ENCODE results near the gene SPTBN5. TPM values are rescaled to one million over a fixed set of nuclear protein-coding genes. Genes with fewer than 3 reads are reported as not detected.

SPTBN5 gene
- polyA plus RNA-seq, 1 donor from 2014 or later, result 0.01 TPM

GRCh38 chr15:41852736-41853590, 40.9 kb downstream of the SPTBN5 start:
- H3K27ac ChIP-seq (ENCODE audit: low read length), result no peak overlapping the region

More at GRCh38 chr15:41852736-41853590, 40.9 kb downstream of the SPTBN5 start:
- no peaks in the 10 kb centered on the region for H3K79me2 ChIP-seq (replicated peaks; ENCODE audit: insufficient read depth, low read length)
- no peaks in the 10 kb centered on the region for H3K27me3 ChIP-seq (ENCODE audit: insufficient read depth, low read depth, low read length)
- no peak for TF ChIP-seq POLR2AphosphoS5 (IDR thresholded peaks at IDR 0.05)
- TF ChIP-seq EZH2 (IDR thresholded peaks at IDR 0.05; ENCODE audit: borderline replicate concordance, insufficient read depth, low read length, poor library complexity, severe bottlenecking), result no peak
- no peak for TF ChIP-seq REST (IDR thresholded peaks at IDR 0.05; ENCODE audit: borderline replicate concordance)
- TF ChIP-seq RAD21 (conservative IDR thresholded peaks at IDR 0.05), result no peak
- no peak for TF ChIP-seq MXI1 (conservative IDR thresholded peaks at IDR 0.05; ENCODE audit: poor library complexity, severe bottlenecking)
- no peak for TF ChIP-seq SMC3 (conservative IDR thresholded peaks at IDR 0.05; ENCODE audit: poor library complexity)
- TF ChIP-seq CTCF (IDR thresholded peaks at IDR 0.05; ENCODE audit: poor library complexity, severe bottlenecking), result no peak
- TF ChIP-seq TAF1 (IDR thresholded peaks at IDR 0.05; ENCODE audit: low read depth), result no peak
- no peak for TF ChIP-seq EP300 (conservative IDR thresholded peaks at IDR 0.05; ENCODE audit: poor library complexity, severe bottlenecking)
- no peak overlapping the region for H3K4me3 ChIP-seq (ENCODE audit: low read length)
- H3K9ac ChIP-seq (ENCODE audit: low read length), result no peak overlapping the region
- no peaks in the 10 kb centered on the region for H3K9me2 ChIP-seq (ENCODE audit: insufficient read depth, low read length)
- no peaks in the 10 kb centered on the region for H4K20me1 ChIP-seq (ENCODE audit: insufficient read depth)
- no peak overlapping the region for H2AFZ ChIP-seq (ENCODE audit: low read depth, low read length)
- no peaks in the 10 kb centered on the region for H3K9me3 ChIP-seq (ENCODE audit: low read length)
- H3K36me3 ChIP-seq (ENCODE audit: insufficient read depth, low read length), result no peaks in the 10 kb centered on the region
- H3K4me2 ChIP-seq (ENCODE audit: low read length), result no peak overlapping the region
- H3F3A ChIP-seq (ENCODE audit: insufficient read depth, low read length, poor library complexity, severe bottlenecking), result no peaks in the 10 kb centered on the region
